HL-60/S4 treated with retinoic acid at 250 ng/mL for 4 days and 3 days (cell line): ENCODE data around the gene ZNF549.
"Not testable (repeated sequence)": the region's sequence is repeated elsewhere in the genome, so short reads cannot be mapped to it uniquely, and the experiment has no call there.

Source experiments
- in situ Hi-C: fragments of 300-500 bp; cut with MboI; formaldehyde crosslinking; loops from 2 replicates; pipeline ENCODE4 v1.7.0; 2022; ENCODE audit warnings: low sequenced_read_pairs

Gene ZNF549

DNA sequence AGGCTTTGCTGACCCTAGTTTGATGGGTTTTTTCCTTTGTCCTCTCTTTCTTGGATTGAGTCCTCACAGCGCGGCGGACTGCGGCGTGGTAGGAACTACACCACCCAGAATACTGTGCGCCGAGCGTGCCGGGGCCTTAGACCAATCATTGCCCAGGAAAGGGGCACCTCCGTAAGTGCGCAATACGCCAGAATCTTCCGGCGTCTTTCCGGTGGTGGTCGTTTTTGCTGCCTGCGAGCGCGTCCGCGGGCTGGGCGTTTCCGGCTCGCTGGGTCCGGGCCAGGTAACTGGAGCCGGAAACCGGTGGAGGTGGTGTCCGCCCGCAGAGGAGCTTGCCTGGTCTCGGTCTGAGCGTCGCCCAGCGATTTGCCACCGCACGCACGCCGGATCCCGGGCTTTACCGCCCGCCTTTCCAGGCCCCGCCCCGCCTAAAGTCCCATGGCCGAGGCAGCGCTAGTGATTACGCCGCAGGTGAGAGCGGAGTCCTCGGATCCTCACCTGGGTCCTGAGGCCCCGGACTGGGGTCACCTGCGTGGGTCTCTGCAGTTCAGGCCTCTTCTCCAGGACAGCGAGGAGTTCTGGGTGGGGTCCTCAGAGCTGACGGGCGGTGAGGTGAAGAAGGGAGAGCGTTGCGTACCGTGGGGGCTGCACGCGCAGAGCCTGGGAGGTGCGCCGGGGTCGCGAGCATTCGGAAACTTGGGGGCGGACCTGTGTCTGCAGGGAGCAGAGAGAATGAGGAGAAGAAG is at the start of gene ZNF549:
ZNF549 (plus strand) TSS at position 221 of the 746 bp plus-strand sequence; CDS start at position 439, 218 bp downstream.
- in situ Hi-C loops = no loop called here

- in situ Hi-C loops = not testable (repeated sequence)
Measured at GRCh38 chr19:57487477-57488298, 39.5 kb upstream of the ZNF549 start, which contains the start of gene ZNF419. Gene ZNF419, plus strand, starts transcription at chr19:57487750. Its CDS starts 201 bp downstream, at chr19:57487951.

DNA sequence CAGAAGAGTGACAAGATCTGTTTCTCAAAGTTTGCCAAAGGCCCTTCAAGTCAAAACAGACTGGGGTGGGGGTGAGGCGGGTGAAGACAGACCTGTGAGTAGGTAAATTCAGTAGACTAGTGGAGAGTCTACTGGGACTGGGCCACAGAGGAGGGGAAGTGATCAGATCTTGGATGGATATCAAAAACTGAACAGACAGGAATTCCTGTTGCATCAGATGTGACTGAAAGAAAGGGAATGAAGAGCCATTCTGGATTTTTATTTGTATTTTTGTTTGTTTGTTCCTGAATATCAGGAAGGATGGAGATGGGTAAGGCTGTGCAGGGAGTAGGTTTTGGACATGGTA is 38.9 kb upstream of the ZNF549 start:
- in situ Hi-C loops = not testable (repeated sequence)

- in situ Hi-C loops = not testable (repeated sequence)
Measured at GRCh38 chr19:57499332-57499679, 27.9 kb upstream of the ZNF549 start.

- in situ Hi-C loops = not testable (repeated sequence)
Measured at GRCh38 chr19:57499680-57500395, 27.3 kb upstream of the ZNF549 start, which contains the start of gene ZNF773. Gene ZNF773, plus strand, starts transcription at chr19:57499938. Its CDS starts 143 bp downstream, at chr19:57500081.

- in situ Hi-C loops = not testable (repeated sequence)
Measured at GRCh38 chr19:57500400-57500799, 26.8 kb upstream of the ZNF549 start.

DNA sequence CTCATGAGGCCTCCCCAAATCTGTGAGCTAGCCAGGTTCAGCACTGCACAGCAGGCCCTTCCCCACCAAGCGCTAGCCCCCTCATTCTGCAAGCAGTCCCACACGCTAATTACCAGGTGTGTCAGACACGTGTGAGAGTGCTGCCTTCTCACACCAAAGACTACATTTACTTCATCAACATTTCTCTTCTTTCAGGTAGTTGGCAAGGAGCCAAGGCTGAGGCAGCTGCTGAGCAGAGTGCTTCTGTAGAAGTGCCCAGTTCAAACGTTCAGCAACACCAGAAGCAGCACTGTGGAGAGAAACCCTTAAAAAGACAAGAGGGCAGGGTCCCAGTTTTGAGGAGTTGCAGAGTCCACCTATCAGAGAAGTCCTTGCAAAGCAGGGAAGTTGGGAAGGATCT is 21.0 kb upstream of the ZNF549 start:
- in situ Hi-C loops = no loop called here

DNA sequence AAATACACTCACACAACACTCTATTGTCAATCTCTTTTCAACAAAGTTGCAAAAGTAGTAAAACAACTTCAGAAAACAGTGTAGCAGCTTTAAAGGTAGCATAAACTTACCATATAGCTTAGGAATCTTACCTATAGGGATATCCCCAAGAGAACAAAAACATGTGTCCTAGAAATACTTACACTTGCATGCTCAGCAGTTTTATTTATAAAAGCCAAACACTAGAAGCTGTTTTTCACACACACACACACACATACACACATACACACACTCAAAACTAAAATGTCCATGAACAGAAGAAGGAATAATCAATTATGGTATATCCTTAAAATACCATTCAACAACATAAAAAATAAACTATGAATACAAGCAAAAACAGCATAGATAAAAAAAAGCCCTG is 15.7 kb upstream of the ZNF549 start:
- in situ Hi-C loops = no loop called here

GRCh38 chr19:57512845-57513244 is 14.3 kb upstream of the ZNF549 start:
- in situ Hi-C loops = no loop called here

GRCh38 chr19:57515255-57515654 is 11.9 kb upstream of the ZNF549 start:
- in situ Hi-C loops = no loop called here

DNA sequence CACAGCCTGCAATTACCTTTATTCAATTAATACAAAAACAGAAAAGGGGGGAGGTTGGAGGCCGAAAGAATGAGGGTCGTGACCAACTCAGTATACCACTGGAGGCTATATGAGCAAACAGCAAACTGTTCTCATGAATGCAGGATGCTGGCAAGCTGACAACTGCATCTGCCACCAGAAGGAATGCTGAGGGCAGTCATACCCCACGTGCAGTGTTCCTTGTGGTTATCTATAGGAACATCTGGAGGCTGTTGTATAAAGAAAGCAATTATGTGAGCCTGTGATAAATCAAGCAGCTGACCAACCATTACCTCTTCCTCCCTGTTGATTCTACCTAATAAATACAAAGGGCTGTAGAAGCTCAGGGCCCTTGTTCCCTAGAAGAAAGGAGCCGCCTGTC is 9.1 kb upstream of the ZNF549 start:
- in situ Hi-C loops = not testable (repeated sequence)

GRCh38 chr19:57537953-57538547 is 10.9 kb downstream of the ZNF549 start:
- in situ Hi-C loops = no loop called here

- in situ Hi-C loops = no loop called here
Measured at GRCh38 chr19:57546513-57546912, 19.4 kb downstream of the ZNF549 start.

DNA sequence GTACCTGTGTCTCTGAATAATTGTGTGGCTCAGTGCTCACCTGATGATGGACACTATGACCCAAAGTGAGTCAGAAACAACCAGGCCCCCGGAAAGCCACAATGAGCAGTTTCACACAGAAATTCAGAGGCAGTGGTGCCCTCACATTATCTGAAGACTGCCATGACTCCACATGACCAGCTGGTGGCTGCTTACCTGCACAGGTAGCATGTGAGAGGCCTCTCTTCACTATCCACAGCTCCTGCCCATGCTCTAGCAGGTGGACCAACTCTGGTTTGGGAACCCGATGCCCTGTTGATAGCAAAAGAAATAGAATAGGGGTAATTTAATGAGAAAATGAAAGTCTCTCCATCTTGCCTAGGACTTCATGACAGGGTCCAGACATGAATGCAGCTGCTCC is 25.3 kb downstream of the ZNF549 start:
- in situ Hi-C loops = no loop called here

DNA sequence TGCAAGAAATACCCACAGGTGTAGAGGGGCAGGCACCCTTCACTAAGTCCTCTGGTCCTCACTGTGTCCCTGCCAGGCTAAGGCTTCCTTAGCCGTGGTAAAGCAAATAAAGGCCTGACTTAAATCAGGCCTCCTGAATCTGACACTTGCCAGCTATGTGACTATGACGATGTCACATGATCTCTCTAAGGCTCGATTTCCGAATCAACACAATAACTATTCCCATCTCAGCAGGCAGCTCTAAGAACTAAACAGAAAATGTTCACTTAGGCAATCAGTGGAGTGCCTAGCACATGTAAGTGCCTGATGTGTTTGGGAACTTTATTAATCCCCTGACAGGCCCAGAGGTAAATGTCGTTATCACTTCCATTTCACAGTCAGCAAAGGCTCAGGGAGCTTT is 30.5 kb downstream of the ZNF549 start:
- in situ Hi-C loops = no loop called here

DNA sequence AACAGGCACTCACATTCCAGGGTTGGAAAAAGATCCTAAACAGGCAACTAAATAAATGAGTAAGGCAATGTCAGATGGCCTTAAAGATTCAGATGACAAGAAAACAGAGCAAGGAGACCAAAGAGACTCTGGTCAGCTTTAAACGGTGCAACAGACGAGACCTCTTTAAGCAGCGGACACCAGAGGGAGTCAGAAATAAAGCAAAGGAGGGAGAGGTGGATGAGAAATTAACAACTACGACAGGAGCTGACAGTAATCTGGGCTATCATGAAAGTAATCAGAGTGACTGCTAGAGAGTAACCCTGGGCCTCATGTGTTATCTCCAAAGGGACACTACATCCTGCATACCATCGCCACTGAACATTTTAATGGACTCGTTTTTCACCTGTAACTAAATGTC is 31.4 kb downstream of the ZNF549 start:
- in situ Hi-C loops = no loop called here

DNA sequence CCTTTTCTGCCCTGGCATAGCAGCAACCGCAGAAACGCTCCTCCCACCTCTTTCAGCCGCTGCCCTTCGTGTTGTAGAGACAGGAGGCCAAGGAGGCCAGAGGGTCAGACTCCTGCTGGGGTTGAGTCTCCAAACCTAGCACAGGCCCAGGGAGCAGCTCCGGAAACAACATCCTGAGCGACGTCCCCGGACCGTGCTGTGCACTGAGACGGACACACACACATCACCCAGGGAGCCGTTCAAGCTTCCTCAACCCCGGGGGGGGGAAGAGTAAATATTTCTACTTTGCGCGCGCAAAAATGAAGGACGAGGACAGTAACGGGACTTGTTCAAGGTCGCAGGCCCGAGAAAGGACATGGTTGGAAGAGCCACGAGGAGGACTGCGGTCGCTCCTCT is 31.9 kb downstream of the ZNF549 start:
- in situ Hi-C loops = no loop called here

- in situ Hi-C loops = no loop called here
Measured at GRCh38 chr19:57559404-57560025, 32.4 kb downstream of the ZNF549 start, which contains the start of gene ZNF550. Gene ZNF550, minus strand, starts transcription at chr19:57559863. Its CDS starts 181 bp downstream, at chr19:57559682.

GRCh38 chr19:57560049-57560491 is 32.9 kb downstream of the ZNF549 start:
- in situ Hi-C loops = no loop called here

DNA sequence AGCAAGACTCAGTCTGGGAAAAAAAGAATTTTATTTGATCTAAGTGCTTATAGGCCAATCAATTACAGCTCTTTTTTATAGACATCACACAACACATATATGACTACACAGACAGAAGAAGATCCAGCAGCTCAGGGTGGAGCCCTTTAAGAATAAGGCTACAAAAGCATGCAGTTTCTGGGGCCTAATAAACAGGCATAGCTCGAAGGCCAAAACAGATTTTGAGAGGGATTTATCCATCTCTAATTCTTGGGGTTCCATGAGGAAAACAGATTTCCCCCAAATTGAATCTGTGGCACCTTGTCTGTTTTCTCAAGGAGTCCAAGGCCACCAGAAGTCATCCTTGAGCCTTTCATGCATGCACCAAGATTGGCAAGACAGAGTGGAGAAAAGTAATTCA is 36.4 kb downstream of the ZNF549 start:
- in situ Hi-C loops = no loop called here
